SIG-M5 treated with dmso at 0.1 percent for 504 hours (cell line): ENCODE data around the gene NLRP6.
"Not testable (repeated sequence)": the region's sequence is repeated elsewhere in the genome, so short reads cannot be mapped to it uniquely, and the experiment has no call there.

Experiments used
- DNase-seq: peaks from one replicate; lab custom pipeline; 2025; ENCODE audit not compliant: unreplicated experiment; lab: John Stamatoyannopoulos, UW

Gene NLRP6

DNA sequence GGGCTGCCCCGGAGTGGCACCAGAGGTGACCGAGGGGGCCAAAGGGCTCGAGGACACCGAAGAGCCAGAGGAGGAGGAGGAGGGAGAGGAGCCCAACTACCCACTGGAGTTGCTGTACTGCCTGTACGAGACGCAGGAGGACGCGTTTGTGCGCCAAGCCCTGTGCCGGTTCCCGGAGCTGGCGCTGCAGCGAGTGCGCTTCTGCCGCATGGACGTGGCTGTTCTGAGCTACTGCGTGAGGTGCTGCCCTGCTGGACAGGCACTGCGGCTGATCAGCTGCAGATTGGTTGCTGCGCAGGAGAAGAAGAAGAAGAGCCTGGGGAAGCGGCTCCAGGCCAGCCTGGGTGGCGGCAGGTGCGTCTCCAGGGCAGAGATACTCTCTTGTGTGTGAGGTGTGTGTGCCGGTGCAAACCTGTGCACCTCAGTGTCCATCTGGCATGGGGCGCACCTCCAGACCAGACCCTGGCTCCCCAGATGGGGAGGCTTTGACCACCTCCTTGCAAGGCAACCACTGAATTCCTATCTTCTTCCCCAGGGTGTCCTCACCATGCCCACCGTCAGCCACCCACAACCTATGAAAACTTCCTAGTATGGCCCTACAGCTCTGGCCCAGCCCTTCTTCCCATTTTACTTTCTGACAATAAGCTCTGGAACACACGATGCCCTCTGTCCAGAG, 3.4 kb downstream of the NLRP6 start:
- DNase-seq: no peak

DNA sequence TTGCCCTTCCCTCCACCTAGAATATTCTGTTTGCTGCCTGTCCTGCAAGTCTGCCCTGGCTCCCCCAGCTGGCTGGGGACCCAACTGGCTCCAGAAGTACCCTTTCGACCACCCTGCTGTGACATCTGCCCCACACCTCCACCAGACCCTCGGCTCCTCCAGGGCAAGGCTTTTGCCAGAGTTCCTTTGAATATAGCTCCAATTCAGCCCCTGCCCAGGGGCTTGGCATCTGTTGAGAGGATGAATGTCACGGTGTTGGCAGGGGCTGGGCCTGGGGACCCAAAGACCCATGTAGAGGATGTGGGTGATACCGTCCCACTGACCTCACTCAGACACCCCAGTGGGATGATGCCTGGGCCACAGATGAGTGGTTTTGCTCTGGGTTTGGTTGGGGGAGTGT, 4.0 kb downstream of the NLRP6 start:
- DNase-seq: no peak

DNA sequence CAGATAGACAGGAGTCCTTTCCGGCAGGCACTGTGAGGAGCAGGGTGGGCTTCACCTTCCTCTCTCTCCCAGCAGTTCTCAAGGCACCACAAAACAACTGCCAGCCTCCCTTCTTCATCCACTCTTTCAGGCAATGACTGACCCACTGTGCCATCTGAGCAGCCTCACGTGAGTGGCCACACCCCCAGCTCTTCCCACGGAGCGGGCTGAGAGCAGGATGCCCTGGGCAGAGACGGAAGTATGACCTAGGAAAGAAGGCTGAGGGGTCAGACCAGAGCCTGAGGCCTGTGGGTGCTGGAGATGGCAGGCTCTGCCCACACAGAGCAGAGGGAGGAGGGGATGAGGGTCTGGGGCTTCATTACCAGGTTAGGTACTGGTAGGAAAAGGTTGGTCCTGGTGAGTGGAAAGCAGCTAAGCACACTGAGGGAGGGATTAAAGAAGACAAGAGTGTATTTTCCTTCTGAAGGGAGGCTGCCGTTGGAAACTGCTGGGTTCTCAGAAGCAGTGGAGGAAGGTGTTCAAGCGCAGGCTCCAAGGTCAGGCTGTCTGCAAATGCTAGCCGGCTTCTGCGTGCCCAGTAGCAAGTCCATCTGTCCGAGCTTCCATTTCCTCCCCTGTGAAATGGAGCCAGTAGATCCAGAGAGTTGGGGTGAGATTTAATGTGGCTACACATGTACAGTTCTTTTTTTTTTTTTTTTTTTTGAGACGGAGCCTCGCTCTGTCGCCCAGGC, 4.6 kb downstream of the NLRP6 start:
- DNase-seq: no peak

DNA sequence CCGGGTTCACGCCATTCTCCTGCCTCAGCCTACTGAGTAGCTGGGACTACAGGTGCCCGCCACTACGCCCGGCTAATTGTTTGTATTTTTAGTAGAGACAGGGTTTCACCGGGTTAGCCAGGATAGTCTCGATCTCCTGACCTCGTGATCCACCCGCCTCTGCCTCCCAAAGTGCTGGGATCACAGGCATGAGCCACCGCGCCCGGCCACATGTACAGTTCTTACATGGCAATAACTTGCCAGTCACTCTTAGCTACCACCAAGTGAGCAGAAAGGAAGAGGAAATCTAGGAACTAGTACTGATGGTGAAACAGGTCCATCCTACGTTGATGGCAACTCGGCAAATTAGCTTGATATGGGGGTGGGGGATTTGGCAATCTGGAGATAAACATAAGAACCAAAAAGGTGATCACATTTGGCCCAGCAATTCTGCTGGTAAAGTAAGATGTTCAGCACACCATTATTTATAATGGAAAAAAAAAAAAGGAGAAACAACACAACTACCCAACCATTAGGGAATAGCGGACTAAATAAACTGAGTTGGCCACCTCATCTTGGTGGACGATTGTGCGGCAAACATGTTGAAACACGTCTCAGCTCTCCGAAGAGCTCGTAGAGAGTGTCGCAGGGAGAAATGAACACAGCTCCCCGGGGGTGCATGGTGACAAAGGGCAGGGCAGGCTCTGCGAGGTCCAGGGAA, 5.3 kb downstream of the NLRP6 start:
- no peak for DNase-seq

DNA sequence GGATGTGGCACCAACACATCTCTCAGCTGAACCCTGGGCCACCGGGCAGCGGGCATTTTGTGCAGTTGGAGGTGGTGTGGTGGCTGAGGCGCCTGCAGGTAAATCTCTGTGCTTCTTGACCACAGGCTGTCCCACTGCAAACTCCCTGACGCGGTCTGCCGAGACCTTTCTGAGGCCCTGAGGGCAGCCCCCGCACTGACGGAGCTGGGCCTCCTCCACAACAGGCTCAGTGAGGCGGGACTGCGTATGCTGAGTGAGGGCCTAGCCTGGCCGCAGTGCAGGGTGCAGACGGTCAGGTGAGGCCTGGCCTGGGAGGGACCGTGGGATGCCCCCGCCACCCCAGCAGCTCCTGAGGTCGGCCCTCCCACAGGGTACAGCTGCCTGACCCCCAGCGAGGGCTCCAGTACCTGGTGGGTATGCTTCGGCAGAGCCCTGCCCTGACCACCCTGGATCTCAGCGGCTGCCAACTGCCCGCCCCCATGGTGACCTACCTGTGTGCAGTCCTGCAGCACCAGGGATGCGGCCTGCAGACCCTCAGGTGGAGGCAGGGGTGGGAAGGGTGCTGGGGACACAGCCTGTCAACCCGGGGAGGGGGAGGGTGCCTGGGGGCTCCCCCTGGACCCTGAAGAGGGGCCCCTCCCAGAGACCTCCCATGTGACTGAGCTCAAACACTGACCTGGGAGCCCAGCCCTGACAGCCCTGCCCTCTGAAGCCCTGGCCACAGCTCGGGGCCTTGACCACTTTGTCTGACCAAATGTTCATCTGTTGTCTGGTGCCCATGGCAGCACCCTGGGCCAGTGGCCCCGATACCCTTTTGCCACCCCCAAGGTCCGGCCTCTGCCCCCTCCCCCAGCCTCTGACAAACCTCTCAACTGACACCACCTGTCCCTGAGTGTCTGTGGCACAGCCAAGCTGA, 6.2 kb downstream of the NLRP6 start:
- no peak for DNase-seq

DNA sequence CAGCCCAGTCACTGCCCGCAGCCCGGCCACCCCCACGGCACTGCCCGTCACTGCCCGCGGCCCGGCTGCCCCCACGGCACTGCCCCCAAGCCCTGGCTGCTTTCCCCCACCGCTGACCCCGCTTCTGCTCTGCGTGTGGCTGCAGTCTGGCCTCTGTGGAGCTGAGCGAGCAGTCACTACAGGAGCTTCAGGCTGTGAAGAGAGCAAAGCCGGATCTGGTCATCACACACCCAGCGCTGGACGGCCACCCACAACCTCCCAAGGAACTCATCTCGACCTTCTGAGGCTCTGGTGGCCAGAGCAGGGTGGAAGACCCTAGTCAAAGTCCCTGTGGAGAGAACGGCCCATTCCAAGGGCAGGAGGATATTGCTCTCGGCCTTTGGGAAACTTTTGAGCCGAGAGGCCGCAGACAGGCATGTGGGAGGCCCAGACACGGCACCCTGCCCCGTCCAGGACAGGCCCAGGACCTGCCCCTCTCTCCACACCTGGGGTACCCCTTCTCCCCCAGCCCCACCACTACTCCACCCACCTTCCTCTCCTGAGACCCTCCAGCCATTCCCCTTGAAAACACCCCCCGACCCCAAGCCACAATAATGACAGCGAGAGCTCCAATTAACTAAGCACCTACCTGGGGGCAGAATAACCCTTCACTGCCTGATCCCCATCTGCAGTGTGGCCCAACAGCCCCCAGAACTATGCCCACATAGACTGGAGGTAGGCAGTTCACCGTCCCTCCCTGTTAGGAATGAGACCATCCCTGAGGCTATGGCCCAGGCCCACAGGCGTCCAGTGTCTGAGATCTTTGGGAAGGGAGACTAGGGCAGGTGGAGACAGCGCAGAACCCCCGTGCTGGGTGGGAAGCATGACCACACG, 7.0 kb downstream of the NLRP6 start:
- DNase-seq: no peak

DNA sequence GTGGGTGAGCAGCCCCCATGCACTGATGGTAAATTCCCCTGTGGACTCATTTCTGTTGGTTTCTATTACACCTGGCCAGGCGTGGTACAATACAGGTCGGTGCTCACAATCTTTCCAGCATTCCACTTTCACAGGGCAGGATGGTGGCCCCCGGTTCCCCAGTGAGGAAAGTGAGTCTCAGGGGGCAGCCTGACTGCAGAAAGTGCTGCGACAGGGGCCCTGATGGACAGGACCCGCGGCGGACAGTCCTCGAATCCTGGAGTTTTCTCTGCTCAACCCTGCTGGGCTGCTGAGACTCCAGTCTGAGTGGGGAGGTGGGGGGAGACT, 7.7 kb downstream of the NLRP6 start:
- no peak for DNase-seq

DNA sequence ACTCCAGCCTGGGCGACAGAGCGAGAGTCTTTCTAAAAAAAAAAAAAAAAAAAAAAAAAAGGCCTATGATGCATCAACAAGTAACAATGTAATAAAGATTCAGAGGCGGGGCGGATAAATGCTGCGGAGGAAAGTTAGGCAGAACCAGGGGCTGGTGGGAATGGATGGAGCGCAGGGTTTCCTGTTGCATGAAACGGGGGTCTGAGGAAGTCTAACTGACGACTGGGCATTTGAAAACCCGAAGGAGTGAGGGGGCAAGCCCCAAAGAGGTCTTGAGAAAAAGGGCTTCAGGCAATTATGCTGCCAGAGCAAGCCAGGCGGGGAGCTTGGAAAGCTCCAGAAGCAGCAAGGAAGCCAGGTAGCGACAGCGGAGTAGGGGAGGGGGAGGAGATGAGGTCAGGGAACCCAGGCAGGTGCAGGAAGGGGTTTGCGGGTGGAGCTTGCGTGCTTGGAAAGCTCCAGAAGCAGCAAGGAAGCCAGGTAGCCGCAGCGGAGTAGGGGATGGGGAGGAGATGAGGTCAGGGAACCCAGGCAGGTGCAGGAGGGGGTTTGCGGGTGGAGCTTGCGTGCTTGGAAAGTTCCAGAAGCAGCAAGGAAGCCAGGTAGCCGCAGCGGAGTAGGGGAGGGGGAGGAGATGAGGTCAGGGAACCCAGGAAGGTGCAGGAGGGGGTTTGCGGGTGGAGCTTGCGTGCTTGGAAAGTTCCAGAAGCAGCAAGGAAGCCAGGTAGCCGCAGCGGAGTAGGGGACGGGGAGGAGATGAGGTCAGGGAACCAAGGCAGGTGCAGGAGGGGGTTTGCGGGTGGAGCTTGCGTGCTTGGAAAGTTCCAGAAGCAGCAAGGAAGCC, 9.0 kb downstream of the NLRP6 start:
- DNase-seq: not testable (repeated sequence)

DNA sequence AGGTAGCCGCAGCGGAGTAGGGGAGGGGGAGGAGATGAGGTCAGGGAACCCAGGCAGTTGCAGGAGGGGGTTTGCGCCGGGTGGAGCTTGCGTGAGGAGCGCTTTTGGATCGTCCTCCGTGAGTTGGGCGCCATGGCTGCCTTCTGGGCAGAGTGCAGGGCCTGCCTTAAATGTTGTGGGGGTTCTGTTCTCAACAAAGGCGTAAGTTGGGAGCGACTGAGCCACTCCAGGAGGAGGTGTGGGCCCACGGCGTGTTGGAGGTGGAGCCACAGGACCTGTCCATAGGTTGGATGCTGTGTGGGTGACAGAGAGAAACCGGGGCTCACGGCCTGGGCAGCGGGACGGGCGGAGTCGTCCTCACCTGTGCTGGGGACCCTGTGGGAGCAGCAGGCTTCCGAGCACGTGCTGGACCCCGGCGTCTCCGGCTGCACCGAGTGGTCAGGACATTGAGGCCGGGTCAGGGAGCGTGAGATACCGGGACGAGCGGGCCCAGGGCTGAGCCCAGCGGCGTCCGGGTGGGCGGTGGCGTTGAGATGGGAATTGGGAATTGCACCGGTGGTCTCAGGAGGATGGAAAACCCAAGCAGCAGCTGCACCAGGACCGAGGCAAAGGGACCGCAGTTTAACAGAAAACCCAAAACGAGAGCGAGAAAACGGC, 9.7 kb downstream of the NLRP6 start:
- DNase-seq: no peak

DNA sequence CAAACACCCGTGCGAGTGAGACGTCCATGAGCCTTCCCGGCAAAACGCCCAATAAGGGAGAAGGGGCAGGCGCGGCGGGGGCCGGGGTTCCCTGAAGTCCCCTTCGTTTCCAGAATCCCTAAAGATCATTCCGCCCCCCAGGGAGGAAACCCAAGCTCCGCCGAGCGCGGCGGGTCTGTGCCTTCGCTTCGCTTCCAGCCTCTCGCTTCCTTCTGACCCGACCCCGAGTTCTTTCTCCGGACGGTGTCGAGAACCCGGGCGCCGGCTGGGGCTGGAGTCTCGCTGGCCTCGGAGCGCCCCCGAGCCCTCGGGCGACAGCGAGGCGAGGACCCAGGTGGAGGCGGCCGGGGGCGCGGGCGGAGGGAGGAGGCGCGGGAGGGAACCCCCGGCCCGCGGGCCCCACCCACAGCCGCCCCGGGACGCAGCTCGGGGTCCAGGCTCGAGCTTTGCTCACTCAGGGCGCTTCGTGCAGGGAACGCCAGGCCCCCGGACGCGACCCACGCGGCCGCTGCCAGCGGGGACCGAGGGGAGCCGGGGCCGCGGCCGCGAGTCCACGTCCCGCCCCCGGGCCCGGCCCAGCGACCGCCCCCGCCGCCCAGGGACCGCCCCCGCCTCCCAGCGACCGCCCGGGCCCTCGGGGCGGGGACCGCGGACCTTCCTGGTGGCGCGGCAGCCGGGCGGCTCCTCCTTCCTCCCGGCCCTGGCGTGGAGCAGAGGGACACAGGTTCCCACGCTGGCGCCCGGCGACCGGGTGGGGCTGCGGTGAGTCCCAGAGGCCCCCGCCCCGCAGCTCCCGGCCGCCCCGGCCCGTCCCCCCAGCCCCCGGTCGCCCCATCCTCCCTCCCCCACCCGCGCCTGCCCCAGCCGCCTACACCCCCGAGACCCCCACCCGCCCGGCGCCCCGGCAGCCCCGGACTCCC, 10.5 kb downstream of the NLRP6 start, which contains the start of gene PGGHG:
PGGHG (plus strand) TSS at position 649 of the 920 bp plus-strand sequence. CDS start 691 bp downstream, outside the sequence.
- no peak for DNase-seq

DNA sequence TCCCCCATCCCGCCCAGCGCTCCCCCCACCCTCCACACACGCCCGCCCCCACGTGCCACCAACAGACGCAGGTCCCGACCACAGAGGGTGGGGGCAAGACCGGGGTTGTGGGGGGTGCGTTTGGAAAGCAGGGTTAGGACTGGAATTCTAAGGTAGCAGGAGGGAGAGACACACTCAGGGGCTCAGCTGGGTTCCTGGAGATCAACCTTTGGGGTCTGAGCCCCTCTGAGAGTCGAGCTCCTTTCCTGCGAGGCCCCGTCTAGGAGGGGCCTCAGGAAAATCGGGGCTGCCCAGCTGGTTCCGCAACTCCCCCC, 11.1 kb downstream of the NLRP6 start:
- no peak for DNase-seq

DNA sequence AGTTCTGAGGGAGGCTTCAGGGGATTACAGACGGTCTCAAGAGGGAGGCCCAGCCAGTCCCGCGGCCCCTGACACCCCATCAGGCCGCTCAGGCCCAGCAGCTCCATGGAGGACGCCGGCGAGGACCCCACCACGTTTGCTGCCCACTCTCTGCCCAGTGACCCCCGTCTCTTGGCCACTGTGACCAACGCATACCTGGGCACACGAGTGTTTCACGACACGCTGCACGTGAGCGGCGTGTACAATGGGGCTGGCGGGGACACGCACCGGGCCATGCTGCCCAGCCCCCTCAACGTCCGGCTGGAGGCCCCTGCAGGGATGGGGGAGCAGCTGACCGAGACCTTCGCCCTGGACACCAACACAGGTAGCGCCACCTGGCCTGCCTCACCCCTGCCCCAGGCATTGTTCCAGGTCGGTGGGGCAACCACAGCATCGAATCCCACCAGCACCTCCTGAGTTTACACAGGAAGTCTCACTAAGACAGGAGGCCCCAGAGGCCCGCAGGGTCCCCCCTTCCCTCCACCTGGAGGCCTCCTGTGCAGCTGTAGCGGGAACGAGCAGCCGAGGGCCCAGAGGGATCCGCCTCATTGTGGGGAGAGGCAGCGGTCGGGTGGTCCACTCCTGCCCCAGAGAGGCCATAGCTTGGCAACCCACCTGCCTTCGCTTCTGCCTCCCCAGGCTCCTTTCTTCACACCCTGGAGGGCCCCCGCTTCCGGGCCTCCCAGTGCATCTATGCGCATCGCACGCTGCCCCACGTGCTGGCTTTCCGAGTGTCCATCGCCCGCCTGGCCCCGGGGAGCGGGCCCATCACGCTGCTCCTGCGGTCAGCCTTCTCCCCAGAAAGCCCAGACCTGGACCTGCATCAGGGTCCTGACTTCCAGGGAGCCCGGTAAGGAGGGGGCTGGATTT, 11.8 kb downstream of the NLRP6 start:
- no peak for DNase-seq

DNA sequence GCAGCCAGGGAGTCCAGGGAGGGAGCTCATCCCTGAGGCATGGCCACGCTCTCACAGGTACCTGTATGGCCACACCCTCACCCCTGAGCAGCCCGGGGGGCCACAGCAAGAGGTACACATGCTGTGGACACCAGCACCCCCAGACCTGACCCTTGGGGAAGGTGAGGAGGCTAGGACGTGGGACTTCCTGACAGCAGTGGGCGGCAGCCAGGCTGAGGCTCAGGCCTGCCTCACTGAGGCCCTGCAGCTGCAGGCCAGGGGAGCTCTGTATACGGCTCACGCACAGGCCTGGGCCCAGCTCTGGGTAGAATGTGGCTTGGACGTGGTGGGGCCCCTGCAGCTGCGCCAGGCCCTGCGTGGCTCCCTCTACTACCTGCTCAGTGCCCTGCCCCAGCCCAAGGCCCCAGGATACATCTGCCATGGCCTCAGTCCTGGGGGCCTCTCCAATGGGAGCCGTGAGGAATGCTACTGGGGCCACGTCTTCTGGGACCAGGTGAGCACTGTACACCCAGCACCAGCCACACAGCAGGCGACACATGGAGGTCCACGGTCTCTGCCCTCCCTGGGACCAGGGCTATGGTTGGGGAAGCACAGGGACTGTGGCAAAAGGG, 12.5 kb downstream of the NLRP6 start:
- no peak for DNase-seq

DNA sequence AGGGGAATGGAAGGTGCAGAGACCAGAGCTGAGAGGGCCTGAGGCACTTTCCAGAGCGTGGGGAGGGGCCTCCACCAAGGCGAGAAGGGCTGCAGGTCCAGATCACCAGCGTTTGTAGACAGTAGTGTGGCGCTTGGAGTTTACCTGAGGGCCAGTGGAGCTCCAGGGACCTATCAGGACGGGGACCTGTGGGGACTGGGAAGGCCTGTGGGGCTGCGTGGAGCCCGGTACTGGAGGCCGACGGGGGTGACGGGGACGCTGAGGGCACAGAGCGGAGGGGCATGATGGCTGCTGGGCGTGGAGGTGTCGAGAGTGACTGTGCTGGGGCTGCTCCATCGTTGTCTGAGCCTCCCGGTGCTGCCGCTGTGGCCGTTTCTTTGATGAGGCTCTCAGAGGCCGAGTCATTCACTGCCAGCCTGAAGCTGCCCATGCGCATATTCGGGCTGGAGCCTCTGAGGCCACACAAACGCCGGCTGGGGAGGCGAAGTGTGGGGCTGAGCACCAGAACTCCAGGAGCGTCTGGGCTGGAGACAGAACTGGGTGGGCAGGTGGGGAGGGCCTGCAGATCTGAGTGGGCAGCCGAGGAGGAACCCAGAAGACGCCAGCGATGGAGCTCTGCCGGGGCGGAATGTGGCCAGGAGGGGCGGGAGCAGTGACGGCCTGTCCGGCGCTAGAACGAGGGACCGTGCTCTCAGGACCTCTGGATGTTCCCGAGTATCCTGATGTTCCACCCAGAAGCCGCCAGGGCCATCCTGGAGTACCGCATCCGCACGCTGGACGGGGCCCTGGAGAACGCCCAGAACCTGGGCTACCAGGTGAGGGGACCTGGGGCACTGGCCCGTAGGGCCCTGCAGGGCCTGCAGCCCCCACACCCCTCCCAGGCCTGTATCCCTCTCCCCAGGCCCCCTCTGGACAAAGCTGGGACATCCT, 13.3 kb downstream of the NLRP6 start:
- no peak for DNase-seq
